ENCODE measurements around the gene NPDC1. TPM values are rescaled to one million over a fixed set of nuclear protein-coding genes. Genes with fewer than 3 reads are reported as not detected.

The NPDC1 gene
- total and polyA plus RNA-seq, 4 donors, result 2.7 to 14.5 (median 7.3) TPM

Small RNA genes within 50 kb of the gene (small RNA-seq; reads per million reads assigned to genes)
- not detected for gene RF00153

Other genes with a start within 250 kb of the NPDC1 start
Only the 30 nearest of the 37 such genes appear.
- 1 to 10 TPM; 4.0 to 8.1 TPM for gene MAMDC4, start 193.8 kb downstream of the NPDC1 start, total RNA-seq
- gene MAMDC4, start 193.8 kb downstream of the NPDC1 start, polyA plus RNA-seq, result 1 to 10 TPM; 2.4 to 3.9 TPM
- 100 to 1,000 TPM; 123 to 248 TPM for gene EDF1, start 179.9 kb downstream of the NPDC1 start, total RNA-seq
- 100 to 1,000 TPM; 289 to 513 TPM for gene EDF1, start 179.9 kb downstream of the NPDC1 start, polyA plus RNA-seq
- 10 to 100 TPM in 1 of 2 donors, 1 to 10 TPM in 1; 7.5 to 14.9 TPM for gene TRAF2, start 159.7 kb downstream of the NPDC1 start, total RNA-seq
- gene TRAF2, start 159.7 kb downstream of the NPDC1 start, polyA plus RNA-seq, result 1 to 10 TPM; 4.7 to 6.1 TPM
- 100 to 1,000 TPM in 1 of 2 donors, 10 to 100 TPM in 1; 64.0 to 163 TPM for gene FBXW5, start 101.4 kb downstream of the NPDC1 start, total RNA-seq
- 100 to 1,000 TPM in 1 of 2 donors, 10 to 100 TPM in 1; 87.1 to 130 TPM for gene FBXW5, start 101.4 kb downstream of the NPDC1 start, polyA plus RNA-seq
- gene C8G, start 100.9 kb downstream of the NPDC1 start, total RNA-seq, result 100 to 1,000 TPM in 1 of 2 donors, 10 to 100 TPM in 1; 25.1 to 323 TPM
- 1,000 to 10,000 TPM in 1 of 2 donors, 100 to 1,000 TPM in 1; 892 to 1,117 TPM for gene C8G, start 100.9 kb downstream of the NPDC1 start, polyA plus RNA-seq
- gene LCN12, start 93.9 kb downstream of the NPDC1 start, total RNA-seq, result 1 to 10 TPM; 2.3 to 5.2 TPM
- gene LCN12, start 93.9 kb downstream of the NPDC1 start, polyA plus RNA-seq, result 10 to 100 TPM in 1 of 2 donors, 1 to 10 TPM in 1; 7.3 to 12.2 TPM
- gene PTGDS, start 68.7 kb downstream of the NPDC1 start, total RNA-seq, result 1 to 10 TPM in 1 of 2 donors, under 1 TPM in 1; 0.23 to 5.4 TPM
- gene PTGDS, start 68.7 kb downstream of the NPDC1 start, polyA plus RNA-seq, result 10 to 100 TPM in 1 of 2 donors, 1 to 10 TPM in 1; 7.4 to 15.2 TPM
- gene LCNL1, start 63.2 kb downstream of the NPDC1 start, total RNA-seq, result under 1 TPM in 1 of 2 donors, not detected in 1; 0.08 TPM
- under 1 TPM in 1 of 2 donors, not detected in 1; 0.01 TPM for gene LCNL1, start 63.2 kb downstream of the NPDC1 start, polyA plus RNA-seq
- gene PAXX, start 53.8 kb downstream of the NPDC1 start, total RNA-seq, result 1 to 10 TPM; 7.3 to 9.0 TPM
- gene PAXX, start 53.8 kb downstream of the NPDC1 start, polyA plus RNA-seq, result 10 to 100 TPM; 29.4 to 34.1 TPM
- under 1 TPM; 0.33 to 0.42 TPM for gene CLIC3, start 49.6 kb downstream of the NPDC1 start, total RNA-seq
- under 1 TPM; 0.38 to 0.83 TPM for gene CLIC3, start 49.6 kb downstream of the NPDC1 start, polyA plus RNA-seq
- 10 to 100 TPM in 1 of 2 donors, 1 to 10 TPM in 1; 2.9 to 15.2 TPM for gene ABCA2, start 17.9 kb downstream of the NPDC1 start, total RNA-seq
- 10 to 100 TPM in 1 of 2 donors, 1 to 10 TPM in 1; 9.5 to 15.1 TPM for gene ABCA2, start 17.9 kb downstream of the NPDC1 start, polyA plus RNA-seq
- gene FUT7, start 14.1 kb downstream of the NPDC1 start, total RNA-seq, result under 1 TPM; 0.37 to 0.67 TPM
- gene FUT7, start 14.1 kb downstream of the NPDC1 start, polyA plus RNA-seq, result under 1 TPM in 1 of 2 donors, not detected in 1; 0.14 TPM
- gene ENTPD2, start 7.9 kb upstream of the NPDC1 start, total RNA-seq, result under 1 TPM; 0.09 to 0.25 TPM
- under 1 TPM; 0.17 to 0.40 TPM for gene ENTPD2, start 7.9 kb upstream of the NPDC1 start, polyA plus RNA-seq
- 1 to 10 TPM in 1 of 2 donors, under 1 TPM in 1; 0.08 to 1.8 TPM for gene SAPCD2, start 24.4 kb upstream of the NPDC1 start, total RNA-seq
- gene SAPCD2, start 24.4 kb upstream of the NPDC1 start, polyA plus RNA-seq, result under 1 TPM; 0.06 to 0.38 TPM
- 1 to 10 TPM; 1.8 to 2.3 TPM for gene UAP1L1, start 31.3 kb upstream of the NPDC1 start, total RNA-seq
- gene UAP1L1, start 31.3 kb upstream of the NPDC1 start, polyA plus RNA-seq, result 1 to 10 TPM in 1 of 2 donors, under 1 TPM in 1; 0.35 to 1.6 TPM
- 10 to 100 TPM; 19.9 to 31.8 TPM for gene MAN1B1, start 40.8 kb upstream of the NPDC1 start, total RNA-seq
- 10 to 100 TPM; 23.2 to 29.7 TPM for gene MAN1B1, start 40.8 kb upstream of the NPDC1 start, polyA plus RNA-seq
- 10 to 100 TPM; 25.0 to 38.8 TPM for gene DPP7, start 68.6 kb upstream of the NPDC1 start, total RNA-seq
- gene DPP7, start 68.6 kb upstream of the NPDC1 start, polyA plus RNA-seq, result 10 to 100 TPM; 62.6 to 71.1 TPM
- not detected for gene GRIN1, start 93.0 kb upstream of the NPDC1 start, total RNA-seq
- under 1 TPM in 1 of 2 donors, not detected in 1; 0.05 TPM for gene GRIN1, start 93.0 kb upstream of the NPDC1 start, polyA plus RNA-seq
- under 1 TPM in 1 of 2 donors, not detected in 1; 0.17 TPM for gene LRRC26, start 123.9 kb upstream of the NPDC1 start, total RNA-seq
- under 1 TPM in 1 of 2 donors, not detected in 1; 0.09 TPM for gene LRRC26, start 123.9 kb upstream of the NPDC1 start, polyA plus RNA-seq
- not detected for gene TMEM210, start 125.9 kb upstream of the NPDC1 start, total RNA-seq
- not detected for gene TMEM210, start 125.9 kb upstream of the NPDC1 start, polyA plus RNA-seq
- 10 to 100 TPM; 19.4 to 32.6 TPM for gene ANAPC2, start 142.4 kb upstream of the NPDC1 start, total RNA-seq
- 10 to 100 TPM in 1 of 2 donors, 1 to 10 TPM in 1; 9.3 to 19.9 TPM for gene ANAPC2, start 142.4 kb upstream of the NPDC1 start, polyA plus RNA-seq
- 10 to 100 TPM; 29.8 to 37.5 TPM for gene SSNA1, start 142.5 kb upstream of the NPDC1 start, total RNA-seq
- gene SSNA1, start 142.5 kb upstream of the NPDC1 start, polyA plus RNA-seq, result 10 to 100 TPM; 43.1 to 44.2 TPM
- 10 to 100 TPM in 1 of 2 donors, 1 to 10 TPM in 1; 5.4 to 15.8 TPM for gene TPRN, start 154.6 kb upstream of the NPDC1 start, total RNA-seq
- gene TPRN, start 154.6 kb upstream of the NPDC1 start, polyA plus RNA-seq, result 10 to 100 TPM in 1 of 2 donors, 1 to 10 TPM in 1; 6.5 to 20.1 TPM
- 10 to 100 TPM; 19.9 to 21.5 TPM for gene TMEM203, start 159.5 kb upstream of the NPDC1 start, total RNA-seq
- 10 to 100 TPM; 21.4 to 27.5 TPM for gene TMEM203, start 159.5 kb upstream of the NPDC1 start, polyA plus RNA-seq
- 1 to 10 TPM; 2.9 to 4.7 TPM for gene NDOR1, start 159.5 kb upstream of the NPDC1 start, total RNA-seq
- gene NDOR1, start 159.5 kb upstream of the NPDC1 start, polyA plus RNA-seq, result 1 to 10 TPM; 2.5 to 3.5 TPM
- under 1 TPM; 0.28 to 0.59 TPM for gene RNF208, start 176.1 kb upstream of the NPDC1 start, total RNA-seq
- gene RNF208, start 176.1 kb upstream of the NPDC1 start, polyA plus RNA-seq, result 1 to 10 TPM; 4.6 to 7.1 TPM
- gene CYSRT1, start 179.0 kb upstream of the NPDC1 start, total RNA-seq, result under 1 TPM; 0.14 to 0.25 TPM
- under 1 TPM; 0.15 to 0.50 TPM for gene CYSRT1, start 179.0 kb upstream of the NPDC1 start, polyA plus RNA-seq
- not detected for gene RNF224, start 181.3 kb upstream of the NPDC1 start, total RNA-seq
- gene RNF224, start 181.3 kb upstream of the NPDC1 start, polyA plus RNA-seq, result not detected
- not detected for gene SLC34A3, start 184.7 kb upstream of the NPDC1 start, total RNA-seq
- gene SLC34A3, start 184.7 kb upstream of the NPDC1 start, polyA plus RNA-seq, result not detected
- gene TUBB4B, start 195.1 kb upstream of the NPDC1 start, total RNA-seq, result 100 to 1,000 TPM; 179 to 191 TPM
- gene TUBB4B, start 195.1 kb upstream of the NPDC1 start, polyA plus RNA-seq, result 100 to 1,000 TPM; 173 to 199 TPM